NCI-H2196 (cell line): Measurements from ENCODE around the gene TCF19.
A peak's percentile ranks its signal among the peaks of the same experiment; 100 is the strongest.
"Not testable (repeated sequence)": the region's sequence is repeated elsewhere in the genome, so short reads cannot be mapped to it uniquely, and the experiment has no call there.

ENCODE experiments used
- DNase-seq: peaks from one replicate; lab custom pipeline; 2025; ENCODE audit not compliant: unreplicated experiment; lab: John Stamatoyannopoulos, UW

The TCF19 gene

GRCh38 chr6:31178143-31179041 is 20.0 kb downstream of the TCF19 start:
- DNase-seq = peak; percentile 57

- no peak for DNase-seq
These were observed 20.6 kb downstream of the TCF19 start for GRCh38 chr6:31179042-31179386.

- no peak for DNase-seq
These were observed 21.5 kb downstream of the TCF19 start for GRCh38 chr6:31179896-31180295.

GRCh38 chr6:31180500-31180899 is 22.1 kb downstream of the TCF19 start:
- no peak for DNase-seq

- not testable (repeated sequence) for DNase-seq
These were observed 24.9 kb downstream of the TCF19 start for GRCh38 chr6:31183287-31183686.

GRCh38 chr6:31183859-31184258 is 25.5 kb downstream of the TCF19 start:
- not testable (repeated sequence) for DNase-seq

GRCh38 chr6:31185695-31186051 is 27.3 kb downstream of the TCF19 start:
- DNase-seq = not testable (repeated sequence)

- no peak for DNase-seq
These were observed 27.8 kb downstream of the TCF19 start for GRCh38 chr6:31186052-31186734.

GRCh38 chr6:31187780-31188194 is 29.4 kb downstream of the TCF19 start:
- no peak for DNase-seq

- not testable (repeated sequence) for DNase-seq
These were observed 30.8 kb downstream of the TCF19 start for GRCh38 chr6:31189223-31189622.

- no peak for DNase-seq
These were observed 32.1 kb downstream of the TCF19 start for GRCh38 chr6:31190488-31190887.

- DNase-seq = peak; percentile 72
These were observed 34.2 kb downstream of the TCF19 start for GRCh38 chr6:31192431-31193105.

GRCh38 chr6:31193206-31193605 is 34.8 kb downstream of the TCF19 start:
- no peak for DNase-seq

- DNase-seq = no peak
These were observed 35.9 kb downstream of the TCF19 start for GRCh38 chr6:31194061-31194834.

GRCh38 chr6:31195308-31195979 is 37.1 kb downstream of the TCF19 start:
- DNase-seq = not testable (repeated sequence)

- not testable (repeated sequence) for DNase-seq
These were observed 38.0 kb downstream of the TCF19 start for GRCh38 chr6:31196251-31197022.

GRCh38 chr6:31197559-31198305 is 39.3 kb downstream of the TCF19 start:
- DNase-seq = peak; percentile 92

GRCh38 chr6:31199105-31199452 is 40.7 kb downstream of the TCF19 start:
- DNase-seq = not testable (repeated sequence)
